Endometrium (tissue), 2 donors: ENCODE data around the gene PPIC.

Experiments
- FAIRE-seq: peaks from 2 replicates; lab custom pipeline; 2012; peaks lifted over from hg19 to GRCh38; lab: Jason Lieb, UNC
- donor health status: control.
- donor health status: control.

The PPIC gene

DNA sequence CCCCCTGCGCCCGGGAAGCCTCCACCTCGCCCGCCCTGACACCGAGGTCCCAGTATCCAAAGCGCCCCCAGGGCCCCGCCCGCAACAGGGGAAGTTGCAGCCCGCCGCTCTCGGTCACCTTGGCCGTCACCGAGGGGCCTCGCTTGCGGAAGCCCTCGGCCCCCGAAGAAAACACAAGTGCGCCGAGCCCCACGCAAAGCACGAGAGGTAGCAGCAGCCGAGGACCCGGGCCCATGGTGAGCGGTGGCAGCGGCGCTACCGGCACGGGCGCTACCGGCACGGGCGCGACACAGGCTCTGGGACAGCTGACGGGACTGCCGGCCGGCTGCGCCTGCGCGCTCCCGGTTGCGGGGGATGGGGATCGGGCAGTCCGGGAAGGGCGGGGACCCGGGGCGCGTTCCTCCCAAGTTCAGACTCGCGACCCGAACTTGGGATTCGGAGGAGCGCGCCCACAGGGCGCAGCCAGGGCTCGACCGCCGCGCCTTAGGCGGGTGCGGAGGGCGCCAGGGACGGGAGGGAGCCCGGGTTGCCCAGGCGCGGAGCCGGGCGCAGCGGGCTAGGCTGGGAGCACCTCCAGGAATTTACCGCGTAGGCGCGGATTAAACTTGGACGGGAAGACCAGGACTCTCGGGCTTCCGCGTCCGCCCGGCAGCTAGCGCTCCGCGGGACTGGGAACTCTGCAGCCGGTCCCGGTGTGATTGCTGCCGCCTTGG, at the start of gene PPIC:
PPIC (minus strand) TSS at position 335 of the 713 bp plus-strand sequence; CDS start at position 235, 100 bp downstream.
- FAIRE-seq, result no peak

- no peak for FAIRE-seq
Observed at GRCh38 chr5:123085638-123086286, 49.2 kb upstream of the PPIC start.

DNA sequence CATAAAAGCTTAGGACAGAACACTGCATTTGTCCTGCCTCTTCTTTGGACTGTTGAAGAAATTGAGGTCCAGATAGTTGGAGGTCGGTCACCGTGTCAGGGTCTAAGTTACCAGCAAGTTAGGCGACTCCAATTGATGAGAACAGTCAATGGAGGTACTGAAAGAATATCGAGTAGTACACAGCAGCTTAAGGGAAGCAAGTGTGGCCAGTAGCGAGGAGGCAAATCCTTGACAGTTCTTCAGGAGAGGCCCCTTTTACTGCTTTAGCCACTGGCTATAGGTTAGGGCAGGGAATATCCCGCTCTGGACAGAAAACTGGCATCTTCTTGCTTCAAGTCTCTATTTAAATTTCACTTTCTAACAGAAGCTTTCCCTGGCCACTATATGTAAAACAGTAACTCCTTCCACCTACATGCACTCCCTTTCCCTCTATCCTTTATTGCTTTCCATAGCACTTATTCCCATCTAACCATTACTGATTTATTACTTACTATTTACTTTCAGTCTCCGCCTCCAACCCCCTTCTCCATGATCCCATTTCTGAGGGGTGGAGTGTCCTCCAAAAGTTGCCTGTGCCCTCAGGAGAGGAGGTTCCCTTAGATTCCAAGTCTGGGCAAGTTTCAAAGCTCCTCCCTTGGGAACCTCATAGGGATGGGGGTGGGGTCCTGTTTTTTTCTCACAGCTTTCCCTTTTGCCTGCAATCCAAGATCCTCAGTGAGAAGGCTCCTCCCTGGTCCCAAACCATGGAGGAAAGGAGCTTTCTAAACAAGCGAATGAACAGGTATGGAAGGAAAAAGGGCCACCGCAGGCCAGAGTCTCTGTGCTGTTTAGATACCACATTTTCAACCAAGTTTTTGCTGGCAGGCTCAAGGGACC, 48.4 kb upstream of the PPIC start:
- no peak for FAIRE-seq

DNA sequence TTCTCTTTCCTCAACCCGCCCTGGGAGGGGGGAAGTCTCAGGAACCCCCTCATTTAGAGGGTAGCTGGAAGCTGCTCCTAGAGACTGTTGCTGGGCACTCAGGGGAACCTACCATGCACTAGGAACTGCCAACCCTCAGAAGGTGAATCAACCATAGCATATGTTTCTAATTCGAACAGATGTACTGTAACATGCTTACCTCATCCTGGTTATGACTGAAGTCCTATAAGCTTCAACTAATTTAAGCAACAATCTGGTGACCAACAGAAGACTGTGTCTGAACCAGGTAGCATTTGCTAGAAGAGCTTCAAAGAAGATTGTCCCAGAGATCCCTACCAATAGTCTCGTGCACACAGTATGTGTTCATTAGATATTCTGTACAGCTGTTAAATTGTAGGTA, 46.8 kb upstream of the PPIC start:
- FAIRE-seq, result no peak

GRCh38 chr5:123080215-123080614, 43.7 kb upstream of the PPIC start:
- FAIRE-seq, result no peak

- no peak for FAIRE-seq
Observed at GRCh38 chr5:123075521-123076163, 39.1 kb upstream of the PPIC start.

- FAIRE-seq, result no peak
Observed at GRCh38 chr5:123068368-123068938, 31.9 kb upstream of the PPIC start.

GRCh38 chr5:123066016-123066415, 29.5 kb upstream of the PPIC start:
- no peak for FAIRE-seq

DNA sequence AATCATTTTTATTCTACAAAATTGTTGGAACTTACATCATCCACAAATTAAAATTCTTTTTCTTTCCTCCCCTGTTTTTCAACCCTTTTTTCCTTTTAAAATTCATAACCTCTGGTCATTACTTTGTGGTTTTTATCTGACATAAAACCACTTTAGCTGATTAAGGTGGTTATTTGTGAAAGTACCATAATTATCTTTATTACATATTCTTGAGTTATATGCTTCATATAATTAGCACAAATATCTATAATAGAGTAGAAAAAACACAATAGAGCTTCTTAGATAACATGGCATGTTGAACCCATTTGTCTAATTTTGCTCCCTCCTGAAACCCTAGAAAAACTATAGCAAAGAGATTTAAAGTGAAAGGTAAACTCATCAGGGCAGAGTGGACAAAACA, 22.9 kb upstream of the PPIC start:
- no peak for FAIRE-seq

- FAIRE-seq, result no peak
Observed at GRCh38 chr5:123051206-123051605, 14.7 kb upstream of the PPIC start.

GRCh38 chr5:123047706-123048105, 11.2 kb upstream of the PPIC start:
- FAIRE-seq, result no peak

DNA sequence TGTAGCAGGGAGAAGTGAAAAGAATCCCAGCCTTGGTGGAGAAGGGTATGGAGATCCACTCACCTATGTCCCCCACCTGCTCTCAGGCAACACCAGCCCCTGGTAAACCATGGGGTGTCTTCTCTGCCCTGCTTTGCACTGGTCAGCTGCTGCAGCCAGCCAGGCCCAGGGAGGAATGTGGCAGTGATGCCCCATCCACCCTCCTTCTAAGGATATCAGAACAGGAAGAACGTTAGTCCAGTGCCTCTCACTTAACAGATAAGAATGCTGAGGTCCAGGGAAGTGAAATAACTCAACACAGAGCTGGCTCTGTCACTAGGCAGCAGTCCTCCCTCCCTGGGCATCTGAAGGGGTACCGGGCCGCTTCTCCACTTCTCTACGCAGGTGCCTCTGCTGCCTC, 9.7 kb upstream of the PPIC start:
- FAIRE-seq, result no peak

GRCh38 chr5:123044926-123045617, 8.5 kb upstream of the PPIC start:
- no peak for FAIRE-seq

DNA sequence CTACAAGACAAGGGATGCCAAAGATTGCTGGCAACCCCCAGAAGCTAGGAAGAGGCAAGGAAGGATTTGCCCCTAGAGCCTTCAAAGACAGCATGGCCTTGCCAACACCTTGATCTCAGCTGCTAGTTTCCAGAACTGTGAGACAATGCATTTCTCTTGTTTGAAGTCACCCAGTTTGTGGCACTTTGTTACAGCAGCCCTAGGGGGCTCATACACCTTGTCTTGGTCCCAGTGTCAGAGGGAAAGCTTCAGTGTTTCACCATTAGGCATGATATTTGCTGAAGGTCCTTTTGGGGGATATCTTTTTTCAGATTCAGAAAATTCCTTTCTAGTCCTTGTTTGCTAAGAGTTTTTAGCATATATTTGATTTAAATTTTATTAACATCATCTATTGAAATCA, 3.1 kb upstream of the PPIC start:
- FAIRE-seq, result no peak

DNA sequence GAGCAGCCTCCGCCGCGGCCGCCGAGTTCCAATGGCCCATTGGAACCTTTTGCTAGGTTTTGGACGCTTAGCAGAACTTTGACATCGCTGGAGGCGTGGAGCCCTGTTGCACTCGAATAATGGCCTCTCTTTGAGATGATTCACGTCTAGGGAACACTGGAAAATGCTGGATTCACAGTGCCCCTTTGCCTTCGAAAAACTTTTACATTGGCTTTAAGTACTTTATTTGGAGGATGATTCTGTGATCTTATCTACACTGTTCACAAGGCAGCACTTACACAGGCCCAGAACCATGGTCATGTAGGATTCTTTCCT, 536 bp upstream of the PPIC start:
- FAIRE-seq, result no peak

- no peak for FAIRE-seq
Observed at GRCh38 chr5:123035918-123036390, 571 bp downstream of the PPIC start.

- no peak for FAIRE-seq
Observed at GRCh38 chr5:123035360-123035917, 1.1 kb downstream of the PPIC start.

DNA sequence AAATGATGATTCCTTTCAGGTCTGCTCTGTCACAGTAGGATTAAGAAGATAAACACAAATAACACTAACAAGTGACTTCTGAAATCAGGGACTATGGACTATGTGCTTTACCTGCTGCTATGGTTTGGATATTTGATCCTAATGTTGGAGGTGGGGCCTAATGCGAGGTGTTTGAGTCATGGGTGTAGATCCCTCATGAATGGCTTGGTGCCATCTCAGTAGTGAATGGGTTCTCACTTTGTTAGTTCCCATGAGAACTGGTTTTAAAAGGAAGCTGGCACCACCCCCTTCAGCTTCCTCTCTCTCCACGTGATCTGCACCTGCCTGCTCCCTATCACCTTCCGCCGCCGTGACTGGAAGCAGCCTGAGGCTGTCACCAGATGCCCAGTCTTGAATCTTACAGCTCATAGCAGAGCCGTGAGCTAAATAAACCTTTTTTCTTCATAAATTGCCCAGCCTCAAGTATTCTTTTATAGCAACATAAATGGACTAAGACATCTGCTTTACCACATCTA, 3.3 kb downstream of the PPIC start:
- no peak for FAIRE-seq

DNA sequence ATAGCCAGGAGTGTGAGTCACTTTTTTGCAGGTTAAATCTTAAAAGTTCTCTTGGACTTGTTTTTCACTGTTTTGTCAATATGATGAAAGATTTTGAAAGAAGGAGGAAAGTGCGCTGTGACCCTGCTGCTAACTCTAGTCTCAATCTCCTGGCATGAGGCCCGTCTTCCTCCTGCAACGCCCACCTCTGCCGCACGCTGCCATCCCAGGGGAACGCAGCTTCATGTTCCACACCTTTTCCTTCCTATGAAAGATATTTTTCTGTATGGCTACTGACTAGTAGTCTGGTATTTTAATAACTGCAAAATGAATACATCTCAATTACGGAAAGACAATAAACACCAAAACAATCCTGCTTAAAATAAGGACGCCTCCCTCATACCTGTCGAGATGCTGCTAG, 8.3 kb downstream of the PPIC start:
- no peak for FAIRE-seq

DNA sequence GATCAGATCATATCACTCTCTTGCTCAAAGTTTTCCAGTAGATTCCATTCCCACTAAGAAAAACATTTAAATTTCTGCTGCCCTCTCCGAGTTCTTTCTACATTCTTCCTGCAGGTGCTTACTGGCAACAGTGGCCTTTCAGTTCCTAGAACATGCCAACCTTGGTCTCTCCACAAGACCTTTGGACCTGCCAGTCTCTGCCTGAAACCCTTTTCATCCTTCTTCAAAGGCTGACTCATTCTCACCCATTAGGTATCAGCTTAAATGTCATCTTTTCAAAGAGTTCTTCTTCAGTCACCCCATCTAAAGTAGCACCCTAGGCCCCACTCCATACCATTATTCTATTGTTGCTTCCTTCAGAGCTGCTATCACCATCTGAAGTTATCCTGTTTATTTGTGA, 21.8 kb downstream of the PPIC start:
- FAIRE-seq, result no peak

DNA sequence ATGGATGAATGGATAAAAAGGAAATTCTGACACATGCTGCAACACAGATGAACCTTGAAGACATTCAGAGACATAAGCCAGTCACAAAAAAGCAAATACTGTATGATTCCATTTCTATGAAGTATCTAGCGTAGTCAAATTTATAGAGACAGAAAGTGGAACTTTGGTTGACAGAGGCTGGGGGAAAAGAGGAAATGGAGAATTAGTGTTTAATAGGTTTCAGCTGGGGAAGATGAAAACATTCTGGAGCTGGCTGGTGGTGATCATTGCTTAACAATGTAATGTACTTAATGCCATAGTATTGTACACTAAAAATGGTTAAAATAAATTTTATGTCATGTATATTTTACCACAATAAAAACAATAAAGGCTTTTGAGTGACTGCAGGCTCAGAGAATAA, 24.2 kb downstream of the PPIC start:
- no peak for FAIRE-seq
